Measurements from ENCODE around the gene PAQR7.

PAQR7 gene

DNA sequence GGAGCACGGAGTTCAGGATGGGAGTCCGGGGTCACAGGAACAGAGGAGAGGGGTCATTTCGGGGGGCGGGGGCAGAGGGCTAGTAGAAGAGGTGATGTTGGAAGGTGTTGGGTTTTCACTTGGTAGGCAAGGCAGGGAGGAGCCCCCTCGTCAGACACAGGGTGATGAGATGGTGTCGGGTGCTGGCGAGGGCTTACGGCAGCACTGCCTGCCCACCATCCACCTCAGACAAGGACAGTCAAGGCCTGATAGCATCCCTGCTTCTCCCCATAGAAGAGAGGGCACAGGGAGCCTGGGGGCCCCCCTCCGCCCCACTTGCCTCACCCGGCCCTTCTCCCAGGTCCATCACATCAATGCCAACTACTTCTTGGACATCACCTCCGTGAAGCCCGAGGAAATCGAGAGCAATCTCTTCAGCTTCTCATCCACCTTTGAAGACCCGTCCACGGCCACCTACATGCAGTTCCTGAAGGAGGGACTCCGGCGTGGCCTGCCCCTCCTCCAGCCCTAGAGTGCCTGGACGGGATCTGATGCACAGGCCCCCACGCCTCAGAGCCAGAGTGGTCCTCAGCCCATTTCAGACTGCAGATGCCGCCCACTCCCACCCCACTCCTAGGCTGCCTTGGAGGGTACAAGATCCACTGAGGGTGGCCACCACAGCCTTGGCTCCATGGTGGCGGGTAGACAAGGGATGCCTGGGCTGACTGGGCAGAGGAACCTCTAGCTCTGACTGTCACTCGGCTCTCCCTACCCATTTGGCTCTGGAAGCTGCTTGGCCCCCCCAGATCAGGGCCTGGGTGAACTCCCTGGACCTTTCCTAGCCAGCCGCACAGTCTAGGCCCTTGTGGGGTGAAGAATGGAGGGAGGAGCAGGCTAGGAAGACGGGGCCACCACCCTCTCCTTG is 60.0 kb downstream of the PAQR7 start:
- no peak for DNase-seq

DNA sequence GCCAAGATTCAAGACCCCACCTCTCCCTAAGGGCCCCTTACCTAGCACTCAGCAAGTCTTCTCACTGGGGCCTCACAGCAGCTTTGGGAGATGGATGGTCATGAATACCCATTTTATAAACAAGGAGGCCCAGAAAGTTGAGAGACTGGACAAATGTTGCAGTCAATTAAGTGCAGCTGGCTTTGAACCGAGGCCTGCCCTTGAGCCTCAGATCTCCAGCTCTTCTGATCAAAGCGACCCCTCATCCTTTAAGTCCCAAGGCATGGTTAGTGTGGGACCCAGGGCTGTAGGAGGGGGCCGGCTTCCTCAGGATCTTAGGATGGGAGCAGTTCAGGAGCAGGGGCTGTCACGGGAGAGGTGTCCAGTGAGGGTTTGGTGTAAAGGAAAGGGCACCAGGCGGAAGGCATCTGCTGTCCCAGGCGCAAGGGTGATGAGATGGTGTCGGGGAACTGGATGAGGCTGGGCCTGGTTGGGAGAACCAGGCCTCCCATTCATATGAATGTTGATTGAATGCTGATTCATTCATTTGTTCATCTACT is 60.9 kb downstream of the PAQR7 start:
- no peak for DNase-seq

DNA sequence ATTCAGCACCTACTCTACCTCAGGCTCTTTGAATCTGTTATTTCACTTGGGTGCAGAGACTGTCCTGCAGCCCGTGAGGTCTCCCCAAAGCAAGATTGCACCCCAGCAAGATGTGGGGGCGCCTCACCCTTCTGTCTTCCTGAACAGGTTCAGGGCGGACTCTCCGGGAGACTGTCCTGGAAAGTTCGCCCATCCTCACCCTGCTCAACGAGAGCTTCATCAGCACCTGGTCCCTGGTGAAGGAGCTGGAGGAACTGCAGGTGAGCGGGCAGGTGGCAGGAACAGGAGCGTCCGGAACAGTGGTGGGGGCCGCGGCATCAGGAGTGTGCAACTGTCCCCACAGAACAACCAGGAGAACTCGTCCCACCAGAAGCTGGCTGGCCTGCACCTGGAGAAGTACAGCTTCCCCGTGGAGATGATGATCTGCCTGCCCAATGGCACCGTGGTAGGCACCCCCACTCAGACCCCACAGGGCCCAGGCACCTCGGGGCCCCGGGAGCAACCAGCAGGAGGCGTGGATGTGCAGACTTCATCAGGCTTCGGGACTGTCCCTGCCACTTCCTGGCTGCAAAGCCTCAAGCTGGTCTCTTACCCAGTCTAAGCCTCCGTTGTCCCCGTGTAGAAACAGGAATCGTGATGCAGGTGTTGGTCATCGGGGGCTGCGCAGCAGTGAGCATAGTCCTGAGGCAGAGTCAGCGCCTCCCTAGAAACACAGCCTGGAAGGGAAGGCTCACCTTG is 61.6 kb downstream of the PAQR7 start:
- DNase-seq: no peak

DNA sequence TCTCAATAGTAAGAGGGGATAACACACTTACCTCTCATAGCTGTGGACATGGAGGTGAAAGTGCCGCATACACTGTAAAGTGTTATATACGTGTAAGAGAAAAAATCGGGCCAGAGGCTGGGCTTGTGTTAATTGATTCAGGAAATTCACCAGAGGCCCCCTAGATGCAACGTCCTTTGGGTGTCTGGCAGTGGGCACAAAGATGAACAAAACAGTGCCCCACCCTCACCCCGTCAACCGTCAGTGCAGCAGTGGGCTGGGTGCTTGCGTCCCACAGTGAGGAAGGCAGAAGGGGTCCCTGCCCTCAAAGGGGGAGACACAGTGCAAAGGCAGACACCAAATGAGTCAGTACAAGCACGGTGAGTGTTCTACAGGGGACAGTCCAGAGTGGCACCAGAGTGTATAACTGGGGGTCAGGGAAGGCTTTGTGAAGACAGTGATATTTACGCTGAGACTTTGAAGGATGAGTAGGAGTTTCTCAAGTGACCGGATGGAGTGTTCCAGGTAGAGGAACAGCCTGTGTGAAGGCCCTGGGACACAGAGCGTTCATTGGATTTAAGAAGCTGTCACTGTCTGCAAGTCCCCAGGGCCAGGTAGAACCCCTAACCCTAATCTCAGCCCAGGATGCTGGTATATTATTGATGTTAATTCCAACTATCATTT is 62.3 kb downstream of the PAQR7 start:
- DNase-seq: no peak

Data from activated CD4-positive, alpha-beta T cell treated with anti-CD3 and anti-CD28 coated beads, Interleukin-2, amount 50 U/mL, for 4 hours (primary cell).